ENCODE measurements around the gene SUCLG2. TPM values are rescaled to one million over a fixed set of nuclear protein-coding genes. Genes with fewer than 3 reads are reported as not detected.

The SUCLG2 gene
- polyA plus RNA-seq, 2 of the 4 experiments (the other 2 are of a cell fraction), result 39.8 to 61.3 TPM

GRCh38 chr3:67683522-67683921, 29.1 kb upstream of the SUCLG2 start:
- TF ChIP-seq BHLHE40 (IDR thresholded peaks at IDR 0.05; ENCODE audit: low read depth, low read length) (no peak), BCL3 (IDR thresholded peaks at IDR 0.05) (no peak), PHF8 (IDR thresholded peaks at IDR 0.05; ENCODE audit: borderline replicate concordance, low read depth) (no peak), CHD4 (IDR thresholded peaks at IDR 0.05; ENCODE audit: borderline replicate concordance) (no peak), ZFP36 (IDR thresholded peaks at IDR 0.05; ENCODE audit: borderline replicate concordance, partially characterized antibody) (no peak), NPAS2 (CRISPR knock-in tag; IDR thresholded peaks at IDR 0.05; ENCODE audit: borderline replicate concordance) (no peak), NR3C1 (IDR thresholded peaks at IDR 0.05) (no peak), RNF2 (IDR thresholded peaks at IDR 0.05; ENCODE audit: borderline replicate concordance, low read depth) (no peak), E2F6 (IDR thresholded peaks at IDR 0.05; ENCODE audit: borderline replicate concordance, low read depth) (no peak)
- TF ChIP-seq, protein P1, sequence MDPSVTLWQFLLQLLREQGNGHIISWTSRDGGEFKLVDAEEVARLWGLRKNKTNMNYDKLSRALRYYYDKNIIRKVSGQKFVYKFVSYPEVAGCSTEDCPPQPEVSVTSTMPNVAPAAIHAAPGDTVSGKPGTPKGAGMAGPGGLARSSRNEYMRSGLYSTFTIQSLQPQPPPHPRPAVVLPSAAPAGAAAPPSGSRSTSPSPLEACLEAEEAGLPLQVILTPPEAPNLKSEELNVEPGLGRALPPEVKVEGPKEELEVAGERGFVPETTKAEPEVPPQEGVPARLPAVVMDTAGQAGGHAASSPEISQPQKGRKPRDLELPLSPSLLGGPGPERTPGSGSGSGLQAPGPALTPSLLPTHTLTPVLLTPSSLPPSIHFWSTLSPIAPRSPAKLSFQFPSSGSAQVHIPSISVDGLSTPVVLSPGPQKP (IDR thresholded peaks at IDR 0.05; ENCODE audit: low read depth, low read length), result no peak
- H3K9me3 ChIP-seq, result no peaks in the 10 kb centered on the region
- no peak overlapping the region for H3K4me2 ChIP-seq
- ChIA-PET POLR2A (no interaction called here), CTCF (no interaction called here)
- ATAC-seq, result no peak
- no peak overlapping the region for H3K4me3 ChIP-seq
- no peaks in the 10 kb centered on the region for H3K4me1 ChIP-seq
- no peak for DNase-seq (ENCODE audit: low read depth in 1 of 2, low spot score in 1 of 2)
- H3K27ac ChIP-seq, result no peak overlapping the region
- FAIRE-seq, result no peak

- DNase-seq (ENCODE audit: low read depth in 1 of 2, low spot score in 1 of 2) (no peak), ATAC-seq (no peak), FAIRE-seq (no peak)
- Histone ChIP-seq H3K9me3 (no peaks in the 10 kb centered on the region), H3K4me2 (no peak overlapping the region), H3K4me1 (no peaks in the 10 kb centered on the region), H3K27ac (no peak overlapping the region), H3K4me3 (no peak overlapping the region)
- POLR2A ChIA-PET, result no interaction called here
- CTCF ChIA-PET, result no interaction called here
- TF ChIP-seq RARB (CRISPR knock-in tag; IDR thresholded peaks at IDR 0.05) (no peak), JUNB (IDR thresholded peaks at IDR 0.05) (no peak), SREBF2 (IDR thresholded peaks at IDR 0.05) (no peak), CBX8 (IDR thresholded peaks at IDR 0.05) (no peak), ZFP36 (IDR thresholded peaks at IDR 0.05; ENCODE audit: borderline replicate concordance, partially characterized antibody) (no peak)
- TF ChIP-seq, protein P2, sequence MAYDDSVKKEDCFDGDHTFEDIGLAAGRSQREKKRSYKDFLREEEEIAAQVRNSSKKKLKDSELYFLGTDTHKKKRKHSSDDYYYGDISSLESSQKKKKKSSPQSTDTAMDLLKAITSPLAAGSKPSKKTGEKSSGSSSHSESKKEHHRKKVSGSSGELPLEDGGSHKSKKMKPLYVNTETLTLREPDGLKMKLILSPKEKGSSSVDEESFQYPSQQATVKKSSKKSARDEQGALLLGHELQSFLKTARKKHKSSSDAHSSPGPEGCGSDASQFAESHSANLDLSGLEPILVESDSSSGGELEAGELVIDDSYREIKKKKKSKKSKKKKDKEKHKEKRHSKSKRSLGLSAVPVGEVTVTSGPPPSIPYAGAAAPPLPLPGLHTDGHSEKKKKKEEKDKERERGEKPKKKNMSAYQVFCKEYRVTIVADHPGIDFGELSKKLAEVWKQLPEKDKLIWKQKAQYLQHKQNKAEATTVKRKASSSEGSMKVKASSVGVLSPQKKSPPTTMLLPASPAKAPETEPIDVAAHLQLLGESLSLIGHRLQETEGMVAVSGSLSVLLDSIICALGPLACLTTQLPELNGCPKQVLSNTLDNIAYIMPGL (CRISPR knock-in tag; IDR thresholded peaks at IDR 0.05; ENCODE audit: borderline replicate concordance), result no peak
- TF ChIP-seq, protein P1 (IDR thresholded peaks at IDR 0.05; ENCODE audit: low read depth, low read length), result no peak
Measured at GRCh38 chr3:67678665-67679064, 24.3 kb upstream of the SUCLG2 start.

DNA sequence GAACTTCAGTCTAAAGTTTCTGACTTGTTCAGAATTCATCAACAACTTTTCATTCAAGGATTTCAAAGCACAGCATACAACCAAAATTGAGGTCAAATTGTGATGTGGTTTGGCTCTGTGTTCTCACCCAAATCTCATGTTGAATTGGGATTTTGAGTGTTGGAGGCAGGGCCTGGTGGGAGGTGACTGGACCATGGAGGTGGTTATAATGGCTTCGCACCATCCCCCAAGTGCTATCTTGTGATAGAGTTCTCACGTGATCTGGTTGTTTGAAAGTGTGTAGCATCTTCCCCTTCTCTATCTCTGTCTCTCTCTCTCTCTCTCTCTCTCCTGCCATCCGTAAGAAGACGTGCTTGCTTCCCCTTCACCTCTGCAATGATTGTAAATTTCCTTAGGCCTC, 19.6 kb upstream of the SUCLG2 start:
- WGBS (ENCODE audit: missing lambda C conversion rate), result 96% methylated on average over 4 of the region's 4 CpGs
- POLR2A ChIA-PET, result no interaction called here
- CTCF ChIA-PET, result no interaction called here
- DNase-seq (ENCODE audit: low read depth in 1 of 2, low spot score in 1 of 2) (no peak), ATAC-seq (no peak), FAIRE-seq (no peak)
- Histone ChIP-seq H3K4me3 (no peak overlapping the region), H3K27ac (no peak overlapping the region), H3K9me3 (no peaks in the 10 kb centered on the region), H3K4me2 (no peak overlapping the region), H3K4me1 (no peaks in the 10 kb centered on the region)
- TF ChIP-seq USF2 (IDR thresholded peaks at IDR 0.05), result no peak
- no peak for TF ChIP-seq KDM5A (IDR thresholded peaks at IDR 0.05)
- no peak for TF ChIP-seq ZNF302 (CRISPR knock-in tag; IDR thresholded peaks at IDR 0.05)
- TF ChIP-seq, protein P1 (IDR thresholded peaks at IDR 0.05; ENCODE audit: low read depth, low read length), result no peak
- TF ChIP-seq HOXB13 (CRISPR knock-in tag; IDR thresholded peaks at IDR 0.05; ENCODE audit: low read depth), result no peak
- no peak for TF ChIP-seq SMC3 (IDR thresholded peaks at IDR 0.05)
- TF ChIP-seq BCL3 (IDR thresholded peaks at IDR 0.05), result no peak
- TF ChIP-seq EHF (CRISPR knock-in tag; IDR thresholded peaks at IDR 0.05), result no peak
- no peak for TF ChIP-seq ZC3H11A (IDR thresholded peaks at IDR 0.05)
- TF ChIP-seq SREBF2 (IDR thresholded peaks at IDR 0.05), result no peak
- TF ChIP-seq CHD4 (IDR thresholded peaks at IDR 0.05; ENCODE audit: borderline replicate concordance), result no peak
- no peak for TF ChIP-seq ZFP36 (IDR thresholded peaks at IDR 0.05; ENCODE audit: borderline replicate concordance, partially characterized antibody)
- TF ChIP-seq GATA3 (IDR thresholded peaks at IDR 0.05; ENCODE audit: borderline replicate concordance), result no peak
- TF ChIP-seq POLR2A (IDR thresholded peaks at IDR 0.05; ENCODE audit: low read length), result no peak
- TF ChIP-seq NR3C1 (IDR thresholded peaks at IDR 0.05), result no peak
- TF ChIP-seq EP300 (IDR thresholded peaks at IDR 0.05), result no peak
